Posterior vena cava (tissue), 2 donors: ENCODE measurements around the gene TMEM72. TPM values are rescaled to one million over a fixed set of nuclear protein-coding genes. Genes with fewer than 3 reads are reported as not detected.

Experiments used
- DNase-seq: peaks from one replicate; pipeline ENCODE4 v3.0.0-alpha.2; 2020; ENCODE audit warnings: low spot score
- intact Hi-C, 2 donors: fragments of 100-400 bp; cut with DNase I; formaldehyde crosslinking; loops; one replicate each; pipeline versions ENCODE4 v1.14.1 to v1.14.2; 2022 to 2023
- total RNA-seq, 2 donors: library from RNA; stranded (reverse); fragmentation: NEBNext Ultra II Directional; extraction: Animal tissue kit (Norgen Biotek cat#: 25700); gene quantifications; one replicate each; pipeline ENCODE4 v1.2.1, GENCODE V29; 2021
- donor health status: DM: yes; HTN: yes; CAD: no.
- donor health status: DM: yes; HTN: yes; CAD: no.

TMEM72 gene
- total RNA-seq, 2 donors from 2014 or later = not detected

DNA sequence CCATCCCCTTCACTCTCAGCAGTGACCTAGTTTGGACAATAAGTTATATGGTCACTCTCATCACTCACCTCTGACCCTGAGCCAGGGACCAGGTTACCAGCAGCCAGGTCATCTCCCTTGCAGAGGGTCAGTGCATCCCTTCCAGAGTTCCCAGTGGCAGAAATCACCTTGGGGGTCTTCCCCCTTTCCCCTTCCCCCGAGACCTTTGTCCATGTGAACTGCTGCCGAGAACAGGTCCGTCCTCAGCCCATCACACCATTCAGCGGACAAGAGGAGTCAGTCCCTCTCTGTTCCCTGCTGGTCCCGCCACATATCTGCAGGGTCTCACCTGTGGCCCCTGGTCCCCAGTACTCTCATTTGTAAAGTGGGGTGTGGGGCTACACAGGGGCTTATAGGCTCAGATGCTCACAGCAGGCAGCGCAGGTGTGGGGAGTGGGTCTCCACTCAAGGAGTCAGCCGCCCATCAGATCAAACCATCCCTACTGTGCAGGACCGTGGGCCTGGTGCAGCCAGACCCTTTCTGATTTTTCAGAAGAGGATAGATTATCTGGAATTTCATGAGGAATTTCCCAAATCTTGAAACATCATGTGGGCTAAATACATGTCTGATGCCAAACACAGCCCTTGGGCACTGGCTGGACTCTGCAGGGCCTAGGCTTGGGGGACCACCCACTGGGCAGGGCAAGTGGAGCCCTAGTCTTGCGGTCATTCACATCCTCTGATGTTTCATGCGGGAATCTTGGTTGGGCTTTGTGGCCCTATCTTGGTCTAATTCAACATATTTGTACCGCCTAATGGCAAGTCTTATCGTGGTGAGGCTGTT lies 61.0 kb downstream of the TMEM72 start:
- intact Hi-C loops = no loop called here
- DNase-seq = peak; percentile 72

GRCh38 chr10:44972874-44973306 lies 61.8 kb downstream of the TMEM72 start:
- intact Hi-C loops = no loop called here
- peak; percentile 79 for DNase-seq

DNA sequence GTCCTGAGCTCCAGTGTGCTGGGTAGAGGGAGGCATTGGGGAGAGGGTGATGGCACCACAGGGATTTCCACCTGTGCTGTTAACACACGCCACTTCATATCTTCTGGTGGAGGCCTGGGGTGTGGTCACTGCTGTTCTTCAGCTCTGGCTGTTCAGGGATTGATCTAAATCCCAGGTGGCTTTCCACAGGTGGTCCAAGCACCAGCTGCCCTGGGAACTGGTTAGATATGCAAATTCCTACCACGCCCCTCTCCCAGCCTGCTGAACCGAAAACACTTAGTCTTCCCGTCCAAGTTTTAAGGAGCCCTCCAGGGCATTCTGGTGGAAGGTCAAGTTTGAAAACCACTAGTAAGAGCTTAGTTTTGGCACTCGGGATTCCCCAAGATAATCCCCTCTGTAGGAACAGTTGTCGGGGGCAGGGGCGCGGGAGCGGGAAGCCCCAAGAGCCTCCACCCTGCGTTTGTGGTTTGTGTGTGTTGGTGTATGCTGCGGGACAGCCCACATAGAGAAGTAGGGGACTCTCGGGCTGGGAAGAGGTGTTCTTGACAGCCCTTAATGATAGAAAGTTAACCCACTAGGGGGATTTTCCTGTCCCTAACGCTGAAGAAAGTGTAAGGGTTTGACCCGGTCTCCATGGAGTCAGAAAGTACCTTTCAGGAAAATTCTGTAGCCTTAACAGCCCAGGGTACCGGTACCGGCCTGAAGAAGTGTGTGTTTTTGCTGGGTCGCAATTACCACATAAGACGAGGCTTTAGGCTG lies 62.4 kb downstream of the TMEM72 start:
- intact Hi-C loops = no loop called here

GRCh38 chr10:44974082-44974627 lies 63.0 kb downstream of the TMEM72 start:
- intact Hi-C loops = no loop called here

More for the DNA sequence above, 62.4 kb downstream of the TMEM72 start:
- DNase-seq = peak; percentile 67

DNA sequence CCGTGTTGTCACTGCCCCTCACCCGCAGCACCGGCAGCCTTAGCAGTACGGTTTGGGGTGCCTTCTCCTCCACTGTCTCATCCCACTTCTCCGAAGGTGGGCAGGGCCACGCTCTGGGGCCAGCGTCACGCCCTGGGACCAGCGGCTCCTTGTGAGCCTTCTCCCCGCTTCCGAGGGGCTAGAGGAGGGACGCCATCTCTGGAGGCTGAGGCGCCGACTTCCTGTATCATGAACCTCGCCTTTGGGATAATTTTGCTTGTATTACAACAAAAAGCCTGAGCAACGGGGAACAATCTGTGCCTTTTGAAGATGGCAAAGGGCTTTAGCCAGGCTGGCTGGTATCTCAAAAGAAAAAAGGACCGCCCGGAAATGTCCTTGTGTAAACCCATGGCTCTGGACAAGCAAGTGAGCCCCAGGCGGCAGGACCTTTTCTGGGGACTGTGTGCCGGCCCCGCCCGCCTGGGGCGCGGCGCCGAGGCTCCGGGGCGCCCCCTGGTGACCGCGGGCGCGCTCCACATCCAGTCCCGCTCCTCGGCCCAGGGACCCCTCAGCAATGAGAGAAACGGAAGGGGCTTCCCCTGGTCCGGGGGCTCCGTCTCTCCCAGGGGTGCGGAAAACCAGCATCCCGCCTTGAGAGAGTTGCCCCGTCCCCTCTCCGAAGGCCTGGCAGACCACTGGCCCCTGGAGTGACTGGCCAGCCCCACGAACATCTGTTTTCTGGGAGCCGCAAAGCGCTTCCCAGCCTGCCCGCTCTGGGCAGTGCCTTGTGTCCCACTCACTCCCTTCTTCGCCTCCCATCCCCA lies 63.7 kb downstream of the TMEM72 start:
- DNase-seq = peak; percentile 91
- intact Hi-C loops = loop anchor here (1.0 to 5.0 kb wide), 2 partner anchors 43 to 44 kb away; no protein-coding TSS in a partner anchor

More at GRCh38 chr10:44974082-44974627, 63.0 kb downstream of the TMEM72 start:
- DNase-seq = peak; percentile 81

- intact Hi-C loops = loop anchor here (1.0 to 5.0 kb wide), 2 partner anchors 43 to 44 kb away; no protein-coding TSS in a partner anchor
- peak; percentile 79 for DNase-seq
These were observed 64.5 kb downstream of the TMEM72 start for GRCh38 chr10:44975431-44976331.

DNA sequence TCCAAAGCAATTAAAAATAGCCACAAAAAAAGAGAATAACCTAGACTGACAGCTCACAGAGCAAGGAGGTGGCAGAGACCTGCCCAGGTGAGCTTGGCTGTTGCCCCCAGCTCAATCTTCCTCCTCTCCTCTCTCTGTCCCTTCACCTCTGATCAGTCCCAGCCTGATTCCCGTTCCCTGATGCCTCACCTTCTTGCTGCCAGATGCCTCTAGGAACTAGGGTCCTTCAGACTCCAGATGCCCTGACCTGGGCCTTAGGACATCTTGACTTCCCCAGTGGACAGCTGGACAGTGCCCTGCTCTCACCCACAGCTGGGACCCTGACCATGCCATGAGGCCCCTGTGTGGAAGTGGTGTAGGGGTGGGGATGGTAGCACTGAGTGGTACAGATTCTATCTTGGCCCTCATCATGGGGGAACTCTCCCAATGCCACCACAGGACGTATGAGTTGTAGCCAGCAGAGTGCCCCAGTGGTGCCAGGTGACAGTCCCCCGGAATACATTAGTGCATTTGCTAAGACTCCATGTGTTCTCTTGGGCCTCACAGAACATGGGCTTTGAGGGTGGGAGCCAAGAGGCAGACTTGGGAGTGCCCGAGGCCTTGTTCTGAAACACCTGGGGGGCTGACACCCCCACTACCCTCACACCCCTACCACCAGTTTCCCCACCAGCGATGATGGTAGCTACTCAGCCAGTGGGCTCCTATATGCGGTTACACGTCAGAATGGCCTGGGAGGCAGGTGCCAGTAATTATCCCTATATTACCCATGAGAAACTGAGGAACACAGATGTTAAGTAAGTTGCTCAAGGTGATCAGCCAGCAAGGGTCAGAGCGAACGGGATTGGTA lies 65.4 kb downstream of the TMEM72 start:
- DNase-seq = no peak
- intact Hi-C loops = loop anchor here in 1 of 2 donors (5.0 kb wide), 1 partner anchor 44 kb away; no protein-coding TSS in a partner anchor

- peak; percentile 79 for DNase-seq
These were observed 66.4 kb downstream of the TMEM72 start for GRCh38 chr10:44977287-44978212.

DNA sequence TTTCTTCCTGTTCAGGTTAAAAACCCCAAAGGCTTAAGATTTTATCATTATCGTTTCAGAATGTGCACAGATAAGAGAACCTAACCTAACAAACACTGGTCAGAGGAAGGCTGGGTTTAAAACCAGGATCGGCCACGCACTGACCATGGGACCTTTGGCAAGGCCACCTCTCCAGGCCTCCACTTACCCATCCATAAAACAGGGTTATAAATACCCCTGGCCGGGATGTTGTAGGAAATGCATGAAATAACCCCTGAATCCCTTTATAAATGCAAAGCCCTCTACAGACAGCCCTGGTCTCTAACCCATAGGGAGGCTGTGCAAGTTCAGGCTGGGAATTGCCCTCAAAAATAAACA lies 67.1 kb downstream of the TMEM72 start:
- DNase-seq = no peak

More at GRCh38 chr10:44977287-44978212, 66.4 kb downstream of the TMEM72 start:
- intact Hi-C loops = loop anchor here in 1 of 2 donors (5.0 kb wide), 1 partner anchor 45 kb away; no protein-coding TSS in a partner anchor

GRCh38 chr10:44978570-44979280 lies 67.6 kb downstream of the TMEM72 start, which contains the start of gene DEPP1:
TSS of gene DEPP1 (minus strand) at chr10:44978809. CDS start at chr10:44978030, 779 bp downstream.
- intact Hi-C loops = loop anchor here in 1 of 2 donors (5.0 kb wide), 1 partner anchor 46 kb away; no protein-coding TSS in a partner anchor
- DNase-seq = peak; percentile 94

More for the DNA sequence above, 67.1 kb downstream of the TMEM72 start:
- intact Hi-C loops = loop anchor here in 1 of 2 donors (5.0 kb wide), 1 partner anchor 46 kb away; no protein-coding TSS in a partner anchor

GRCh38 chr10:44979281-44980191 lies 68.4 kb downstream of the TMEM72 start:
- no peak for DNase-seq
- intact Hi-C loops = loop anchor here in 1 of 2 donors (5.0 kb wide), 1 partner anchor 47 kb away; no protein-coding TSS in a partner anchor

- no peak for DNase-seq
- intact Hi-C loops = no loop called here
These were observed 69.4 kb downstream of the TMEM72 start for GRCh38 chr10:44980309-44981171.
